Fibroblast of lung (primary cell): Measurements from ENCODE around the gene PALM. TPM values are rescaled to one million over a fixed set of nuclear protein-coding genes. Genes with fewer than 3 reads are reported as not detected.

Experiments
- DNase-seq, 2 donors: peaks; one replicate each; pipeline versions ENCODE4 v3.0.0 to v3.0.0-alpha.2; 2010; ENCODE audit warnings: low read depth in 2 of 2
- H2AFZ ChIP-seq: 2 replicates; pipeline ENCODE4 v1.5.1; 2012; ENCODE audit warnings: low read length, control low read depth, inconsistent platforms
- H3K27ac ChIP-seq: 2 replicates; pipeline ENCODE4 v1.5.1; 2011; ENCODE audit warnings: low read length, control low read depth; ENCODE audit not compliant: insufficient read depth
- H3K27me3 ChIP-seq: 2 replicates; pipeline ENCODE4 v1.5.1; 2011; ENCODE audit warnings: mild to moderate bottlenecking, low read length; ENCODE audit not compliant: control insufficient read depth, insufficient read depth
- H3K36me3 ChIP-seq: 2 replicates; pipeline ENCODE4 v1.5.1; 2011; ENCODE audit warnings: low read length; ENCODE audit not compliant: control insufficient read depth, insufficient read depth
- H3K4me1 ChIP-seq: 2 replicates; pipeline ENCODE4 v1.5.1; 2011; ENCODE audit warnings: low read length; ENCODE audit not compliant: control insufficient read depth, insufficient read depth; ENCODE audit errors: extremely low read depth
- H3K4me2 ChIP-seq: 2 replicates; pipeline ENCODE4 v1.5.1; 2011; ENCODE audit warnings: low read length, control low read depth; ENCODE audit not compliant: insufficient read depth; ENCODE audit errors: extremely low read depth
- H3K4me3 ChIP-seq, 4 experiments: fragments of 200-600 bp in 1 of 4; sonication (generic) in 1 of 4; replicated peaks in 1 of 4; 2 replicates each; pipeline ENCODE4 v1.5.1; 2011 to 2016; ENCODE audit warnings: low read length in 4 of 4, low read depth in 3 of 4, mild to moderate bottlenecking in 3 of 4, control low read depth in 2 of 4, inconsistent platforms in 1 of 4, mixed read lengths in 1 of 4; ENCODE audit not compliant: insufficient read depth in 1 of 4; ENCODE audit errors: control extremely low read depth in 1 of 4
- H3K79me2 ChIP-seq: 2 replicates; pipeline ENCODE4 v1.5.1; 2012; ENCODE audit warnings: mild to moderate bottlenecking, low read length, inconsistent platforms; ENCODE audit not compliant: control insufficient read depth, insufficient read depth
- H3K9ac ChIP-seq: 2 replicates; pipeline ENCODE4 v1.5.1; 2011; ENCODE audit warnings: mild to moderate bottlenecking, low read length, control low read depth; ENCODE audit not compliant: insufficient read depth
- H3K9me3 ChIP-seq: 2 replicates; pipeline ENCODE4 v1.5.1; 2012; ENCODE audit warnings: low read depth, low read length; ENCODE audit not compliant: control insufficient read depth, insufficient read depth
- H4K20me1 ChIP-seq: 2 replicates; pipeline ENCODE4 v1.5.1; 2011; ENCODE audit warnings: low read length; ENCODE audit not compliant: control insufficient read depth, insufficient read depth; ENCODE audit errors: extremely low read depth
- CTCF ChIP-seq, 2 donors: IDR thresholded peaks in 1 of 2; conservative IDR thresholded peaks in 1 of 2; 1 replicate in 1 of 2; 2 replicates in 1 of 2; pipeline ENCODE4 v1.5.1; 2011 to 2012; ENCODE audit warnings: low read length in 2 of 2, control low read depth in 1 of 2, inconsistent platforms in 1 of 2, low read depth in 1 of 2, mild to moderate bottlenecking in 1 of 2
- EZH2 ChIP-seq: IDR thresholded peaks from 2 replicates; pipeline ENCODE4 v1.5.1; 2012; ENCODE audit warnings: low read length, control low read depth, mild to moderate bottlenecking; ENCODE audit errors: missing control alignments
- polyA plus RNA-seq, 2 donors: library from polyadenylated mRNA; depleted of rRNA in 1 of 2; stranded (reverse) in 1 of 2; unstranded in 1 of 2; fragments of >200 nt; gene quantifications; 2 replicates each; pipeline ENCODE4 v1.2.1, GENCODE V29; 2011 to 2012; ENCODE audit warnings: missing spikeins in 1 of 2
- total RNA-seq: library from RNA; depleted of rRNA; stranded (reverse); fragments of >200 nt; gene quantifications from 2 replicates; pipeline ENCODE4 v1.2.1, GENCODE V29; 2014

The PALM gene
- total and polyA plus RNA-seq, 2 donors (not counting 1 experiment from before 2014, with no cell fraction given), result 3.2 to 8.3 TPM

- Histone ChIP-seq H3K9me3 (no peaks in the 10 kb centered on the region), H3K36me3 (no peaks in the 10 kb centered on the region), H2AFZ (no peak overlapping the region), H3K27me3 (no peaks in the 10 kb centered on the region), H3K9ac (no peak overlapping the region), H4K20me1 (no peaks in the 10 kb centered on the region), H3K4me1 (peaks cover 16% of the 10 kb centered on the region), H3K27ac (no peak overlapping the region), H3K79me2 (no peaks in the 10 kb centered on the region), H3K4me3 (no peak overlapping the region), H3K4me2 (no peak overlapping the region)
- no peak for DNase-seq
- TF ChIP-seq EZH2, result no peak
- TF ChIP-seq CTCF (conservative IDR thresholded peaks at IDR 0.05 in 1 of 2, IDR thresholded peaks at IDR 0.05 in 1 of 2; ENCODE audit: low read depth in 1 of 2, low read length in 2 of 2), result no peak
Measured at GRCh38 chr19:755063-755462, 46.3 kb downstream of the PALM start.

GRCh38 chr19:756236-756635 is 47.5 kb downstream of the PALM start:
- DNase-seq, result peak; percentile 36 to 66
- H3K4me2 ChIP-seq, result no peak overlapping the region
- H3K4me3 ChIP-seq, result no peak overlapping the region
- no peak overlapping the region for H2AFZ ChIP-seq
- no peak overlapping the region for H3K27ac ChIP-seq
- no peaks in the 10 kb centered on the region for H4K20me1 ChIP-seq
- no peak overlapping the region for H3K9ac ChIP-seq
- TF ChIP-seq EZH2 (no peak), CTCF (conservative IDR thresholded peaks at IDR 0.05 in 1 of 2, IDR thresholded peaks at IDR 0.05 in 1 of 2; ENCODE audit: low read depth in 1 of 2, low read length in 2 of 2) (no peak)
- H3K4me1 ChIP-seq, result peaks cover 15% of the 10 kb centered on the region
- no peaks in the 10 kb centered on the region for H3K27me3 ChIP-seq
- no peaks in the 10 kb centered on the region for H3K9me3 ChIP-seq
- no peaks in the 10 kb centered on the region for H3K36me3 ChIP-seq
- H3K79me2 ChIP-seq, result no peaks in the 10 kb centered on the region

GRCh38 chr19:756821-757688 is 48.3 kb downstream of the PALM start:
- DNase-seq, result no peak
- Histone ChIP-seq H3K27ac (no peak overlapping the region), H3K4me1 (peaks cover 7% of the 10 kb centered on the region), H3K4me2 (no peak overlapping the region), H3K79me2 (no peaks in the 10 kb centered on the region), H2AFZ (no peak overlapping the region), H3K4me3 (no peak overlapping the region), H3K9me3 (no peaks in the 10 kb centered on the region), H3K9ac (no peak overlapping the region), H3K36me3 (no peaks in the 10 kb centered on the region), H3K27me3 (no peaks in the 10 kb centered on the region), H4K20me1 (no peaks in the 10 kb centered on the region)
- TF ChIP-seq EZH2, result no peak
- no peak for TF ChIP-seq CTCF (conservative IDR thresholded peaks at IDR 0.05 in 1 of 2, IDR thresholded peaks at IDR 0.05 in 1 of 2; ENCODE audit: low read depth in 1 of 2, low read length in 2 of 2)
